IMR-90 (cell line): Measurements from ENCODE around the gene CBX3. TPM values are rescaled to one million over a fixed set of nuclear protein-coding genes. Genes with fewer than 3 reads are reported as not detected.

ENCODE experiments used
- ATAC-seq: fragments of 200-7000 bp; cut with Tn5 transposase; 2 replicates; pipeline ENCODE4 v1.9.1; 2020; ENCODE audit warnings: low read depth, mild to moderate bottlenecking, moderate library complexity
- BruUV-seq: library from RNA; stranded (reverse); fragments of 400-500 nt; replicated peaks from 2 replicates; lab custom pipeline; 2021; lab: Mats Ljungman, UMichigan
- CTCF ChIA-PET: fragments of 300-600 bp; formaldehyde crosslinking; extraction: SDS; loops from one replicate; lab custom pipeline; 2021; ENCODE audit warnings: antibody characterized with exemption; lab: Yijun Ruan, JAX
- POLR2A ChIA-PET: fragments of 300-600 bp; sonication (Branson Sonifier 250); formaldehyde crosslinking; loops from one replicate; lab custom pipeline; 2022; ENCODE audit warnings: antibody characterized with exemption; ENCODE audit not compliant: unreplicated experiment; lab: Charles Lee
- DNase-seq: peaks from one replicate; pipeline ENCODE4 v3.0.0; 2013
- H2AFZ ChIP-seq: replicated peaks from 2 replicates; pipeline ENCODE3; 2013; ENCODE audit warnings: low read length, mild to moderate bottlenecking; ENCODE audit not compliant: poor library complexity
- H2AK5ac ChIP-seq: 2 replicates; pipeline ENCODE4 v1.6.1; 2013; ENCODE audit warnings: low read depth, low read length, inconsistent platforms
- H2AK9ac ChIP-seq: replicated peaks from 2 replicates; pipeline ENCODE3; 2013; ENCODE audit warnings: mild to moderate bottlenecking, low read depth, low read length, moderate library complexity; ENCODE audit not compliant: poor library complexity
- H2BK120ac ChIP-seq: 2 replicates; pipeline ENCODE4 v1.6.1; 2013; ENCODE audit warnings: low read depth, low read length, inconsistent platforms
- H2BK15ac ChIP-seq: 3 replicates; pipeline ENCODE4 v1.6.1; 2013; ENCODE audit warnings: low read depth, low read length, inconsistent platforms
- H2BK20ac ChIP-seq: 2 replicates; pipeline ENCODE4 v1.6.1; 2013; ENCODE audit warnings: low read depth, mild to moderate bottlenecking, inconsistent platforms, low read length, moderate library complexity
- H2BK5ac ChIP-seq: 2 replicates; pipeline ENCODE4 v1.6.1; 2013; ENCODE audit warnings: mild to moderate bottlenecking, low read depth, low read length, inconsistent platforms; ENCODE audit not compliant: poor library complexity, severe bottlenecking
- H3K14ac ChIP-seq: replicated peaks from 2 replicates; pipeline ENCODE4 v1.6.1; 2013; ENCODE audit warnings: low read depth, low read length, inconsistent platforms
- H3K18ac ChIP-seq: 2 replicates; pipeline ENCODE4 v1.6.1; 2013; ENCODE audit warnings: low read depth, low read length, control low read depth
- H3K23ac ChIP-seq: 2 replicates; pipeline ENCODE4 v1.6.1; 2013; ENCODE audit warnings: low read depth, low read length, inconsistent platforms
- H3K27ac ChIP-seq: 2 replicates; pipeline ENCODE4 v1.5.1; 2013; ENCODE audit warnings: mild to moderate bottlenecking, control low read depth, low read length; ENCODE audit not compliant: insufficient read depth
- H3K27me3 ChIP-seq: 2 replicates; pipeline ENCODE4 v1.6.1; 2013; ENCODE audit warnings: low read length; ENCODE audit not compliant: control insufficient read depth, insufficient read depth
- H3K36me3 ChIP-seq: 2 replicates; pipeline ENCODE4 v1.6.1; 2013; ENCODE audit warnings: low read length, mixed read lengths; ENCODE audit not compliant: control insufficient read depth, insufficient read depth
- H3K4ac ChIP-seq: 2 replicates; pipeline ENCODE4 v1.6.1; 2013; ENCODE audit warnings: low read depth, low read length, inconsistent platforms
- H3K4me1 ChIP-seq: 2 replicates; pipeline ENCODE4 v1.6.1; 2013; ENCODE audit warnings: low read length, mixed read lengths; ENCODE audit not compliant: control insufficient read depth, insufficient read depth
- H3K4me2 ChIP-seq: 2 replicates; pipeline ENCODE4 v1.6.1; 2013; ENCODE audit warnings: low read depth, mild to moderate bottlenecking, control low read depth, low read length, moderate library complexity
- H3K4me3 ChIP-seq: 2 replicates; pipeline ENCODE4 v1.5.1; 2013; ENCODE audit warnings: low read depth, mild to moderate bottlenecking, control low read depth, low read length, moderate library complexity; ENCODE audit not compliant: insufficient read depth
- H3K56ac ChIP-seq: 2 replicates; pipeline ENCODE4 v1.6.1; 2013; ENCODE audit warnings: low read length, inconsistent platforms; ENCODE audit not compliant: insufficient read depth; ENCODE audit errors: extremely low read depth
- H3K79me1 ChIP-seq, 2 experiments: 2 replicates each; pipeline ENCODE4 v1.6.1; 2013; ENCODE audit warnings: low read length in 2 of 2, inconsistent platforms in 1 of 2, low read depth in 1 of 2
- H3K9ac ChIP-seq: 2 replicates; pipeline ENCODE4 v1.6.1; 2013; ENCODE audit warnings: low read depth, low read length, control low read depth
- H3K9me1 ChIP-seq: 2 replicates; pipeline ENCODE4 v1.6.1; 2013; ENCODE audit warnings: low read length, inconsistent platforms; ENCODE audit not compliant: insufficient read depth
- H3K9me3 ChIP-seq: 2 replicates; pipeline ENCODE4 v1.6.1; 2013; ENCODE audit warnings: low read length; ENCODE audit not compliant: control insufficient read depth, insufficient read depth
- H4K20me1 ChIP-seq: 2 replicates; pipeline ENCODE4 v1.6.1; 2013; ENCODE audit warnings: low read length, inconsistent platforms; ENCODE audit not compliant: insufficient read depth
- H4K5ac ChIP-seq: 2 replicates; pipeline ENCODE4 v1.6.1; 2013; ENCODE audit warnings: mild to moderate bottlenecking, low read depth, low read length, control low read depth
- H4K8ac ChIP-seq, 2 experiments: 2 replicates each; pipeline ENCODE4 v1.6.1; 2013; ENCODE audit warnings: low read depth in 2 of 2, low read length in 2 of 2, control low read depth in 1 of 2, inconsistent platforms in 1 of 2
- H4K91ac ChIP-seq: 2 replicates; pipeline ENCODE4 v1.6.1; 2013; ENCODE audit warnings: low read depth, low read length, inconsistent platforms; ENCODE audit not compliant: insufficient read depth
- BHLHE40 ChIP-seq: fragments of 150-350 bp; IDR thresholded peaks from 2 replicates; pipeline ENCODE4 v1.6.1; 2016; ENCODE audit warnings: mild to moderate bottlenecking, low read depth, low read length
- CEBPB ChIP-seq: IDR thresholded peaks from 2 replicates; pipeline ENCODE4 v1.6.1; 2012; ENCODE audit warnings: low read depth, low read length, improper control_type of control experiment
- CHD1 ChIP-seq: IDR thresholded peaks from 2 replicates; pipeline ENCODE4 v1.6.1; 2012; ENCODE audit warnings: low read depth, low read length, improper control_type of control experiment
- ELK1 ChIP-seq: fragments of 150-350 bp; IDR thresholded peaks from 2 replicates; pipeline ENCODE4 v1.6.1; 2016; ENCODE audit warnings: low read depth, mild to moderate bottlenecking, low read length, moderate library complexity, borderline replicate concordance
- FOS ChIP-seq: fragments of 150-350 bp; IDR thresholded peaks from 2 replicates; pipeline ENCODE4 v1.6.1; 2016; ENCODE audit warnings: low read depth, low read length
- MAFK ChIP-seq: IDR thresholded peaks from 2 replicates; pipeline ENCODE4 v1.6.1; 2012; ENCODE audit warnings: low read depth, low read length, improper control_type of control experiment
- MAZ ChIP-seq: IDR thresholded peaks from 2 replicates; pipeline ENCODE4 v1.6.1; 2012; ENCODE audit warnings: low read depth, mild to moderate bottlenecking, low read length, improper control_type of control experiment, moderate library complexity, borderline replicate concordance
- MXI1 ChIP-seq: IDR thresholded peaks from 2 replicates; pipeline ENCODE4 v1.6.1; 2012; ENCODE audit warnings: low read depth, mild to moderate bottlenecking, low read length, moderate library complexity, borderline replicate concordance
- NFE2L2 ChIP-seq: fragments of 150-350 bp; IDR thresholded peaks from 2 replicates; pipeline ENCODE4 v1.6.1; 2016; ENCODE audit warnings: low read depth, mild to moderate bottlenecking, low read length
- POLR2A ChIP-seq: IDR thresholded peaks from 2 replicates; pipeline ENCODE4 v1.6.1; 2012; ENCODE audit warnings: mild to moderate bottlenecking, low read depth, low read length
- RAD21 ChIP-seq: IDR thresholded peaks from 2 replicates; pipeline ENCODE4 v1.6.1; 2012; ENCODE audit warnings: low read length, improper control_type of control experiment
- RCOR1 ChIP-seq: IDR thresholded peaks from 2 replicates; pipeline ENCODE4 v1.6.1; 2012; ENCODE audit warnings: mild to moderate bottlenecking, low read length, improper control_type of control experiment; ENCODE audit not compliant: insufficient replicate concordance
- RFX5 ChIP-seq: IDR thresholded peaks from 2 replicates; pipeline ENCODE4 v1.8.0; 2012; ENCODE audit warnings: low read depth, mild to moderate bottlenecking, low read length, moderate library complexity
- SMC3 ChIP-seq: fragments of 150-350 bp; IDR thresholded peaks from 2 replicates; pipeline ENCODE4 v1.6.1; 2016; ENCODE audit warnings: low read depth, mild to moderate bottlenecking, antibody characterized with exemption, low read length, moderate library complexity
- WGBS, 2 experiments: methylation state at CpG; one replicate each; pipeline versions ENCODE4 v1.1.5 to v1.1.7; 2013; ENCODE audit warnings: missing lambda C conversion rate in 2 of 2; ENCODE audit not compliant: insufficient read length in 1 of 2; ENCODE audit errors: extremely low coverage in 2 of 2; 5-methylcytosine and 5-hydroxymethylcytosine counted together
- dilution Hi-C: fragments of 300-500 bp; cut with HindIII; formaldehyde crosslinking; loops from one replicate; pipeline ENCODE4 v1.14.3; 2018; ENCODE audit warnings: low sequenced_read_pairs; ENCODE audit not compliant: unreplicated experiment
- in situ Hi-C: fragments of 300-500 bp; cut with MboI; formaldehyde crosslinking; loops from 3 replicates; pipeline ENCODE4 v1.14.3; 2019; ENCODE audit warnings: low sequenced_read_pairs, inconsistent platforms, mixed read lengths
- intact Hi-C: fragments of 100-400 bp; cut with micrococcal nuclease; formaldehyde crosslinking; loops from 2 replicates; pipeline ENCODE4 v1.10.0; 2022
- polyA plus RNA-seq, 3 experiments: library from polyadenylated mRNA; depleted of rRNA; stranded (reverse); fragments of >200 nt; gene quantifications; 2 replicates each; pipeline ENCODE4 v1.2.3, GENCODE V29; 2012; ENCODE audit warnings: low replicate concordance in 1 of 3
- total RNA-seq: library from RNA; depleted of rRNA; stranded (reverse); fragments of >200 nt; gene quantifications from 2 replicates; pipeline ENCODE4 v1.2.3, GENCODE V29; 2012
- TF ChIP-seq, protein P1 (sequence below): fragments of 150-350 bp; IDR thresholded peaks from 2 replicates; pipeline ENCODE4 v1.6.1; 2017; ENCODE audit warnings: mild to moderate bottlenecking, antibody characterized with exemption, low read length, low read depth
- TF ChIP-seq, protein P2 (sequence below): conservative IDR thresholded peaks from 2 replicates; pipeline ENCODE4 v1.5.1; 2012; ENCODE audit warnings: mild to moderate bottlenecking, low read depth, low read length, improper control_type of control experiment

The CBX3 gene
- total and polyA plus RNA-seq, 2 of the 4 experiments (the other 2 are of a cell fraction): 38.2 to 76.5 TPM

- no CpG with 5 or more reads among the region's 2 CpGs for WGBS, 2 experiments
- BruUV-seq: no TSS peak
- intact Hi-C loops: no loop called here
Observed at GRCh38 chr7:26216049-26216448, 14.5 kb downstream of the CBX3 start.

More at GRCh38 chr7:26216049-26216448, 14.5 kb downstream of the CBX3 start:
- Histone ChIP-seq H3K9me3 (no peaks in the 10 kb centered on the region), H3K18ac (no peak overlapping the region), H3K27me3 (no peaks in the 10 kb centered on the region), H2AFZ (no peak overlapping the region), H3K4me2 (no peak overlapping the region), H3K27ac (no peak overlapping the region), H2BK20ac (no peak overlapping the region), H3K79me1 (no peaks in the 10 kb centered on the region; a peak in 1 of 4 replicates), H3K23ac (no peak overlapping the region), H2AK9ac (no peak overlapping the region), H3K9ac (no peak overlapping the region), H4K20me1 (no peaks in the 10 kb centered on the region), H2BK15ac (no peak overlapping the region), H3K9me1 (no peaks in the 10 kb centered on the region), H3K4ac (no peak overlapping the region), H2BK120ac (no peak overlapping the region), H2AK5ac (no peak overlapping the region), H3K4me1 (no peaks in the 10 kb centered on the region), H4K5ac (no peak overlapping the region), H3K4me3 (no peak overlapping the region), H3K36me3 (peaks cover 8% of the 10 kb centered on the region), H4K91ac (no peak overlapping the region), H2BK5ac (no peak overlapping the region), H3K56ac (no peak overlapping the region), H4K8ac (no peak overlapping the region), H3K14ac (no peak overlapping the region)
- ATAC-seq (0 out of 2 replicates have a peak, but pooled peaks have one; percentile 14), DNase-seq (no peak)
- in situ Hi-C loops (loop anchor here (25.0 kb wide), 2 partner anchors 446 to 646 kb away; partner anchors contain the start of gene SKAP2), dilution Hi-C loops (no loop called here)
- ChIA-PET CTCF (no interaction called here), POLR2A (no interaction called here)
- TF ChIP-seq MXI1 (no peak), RAD21 (no peak), MAZ (no peak), BHLHE40 (no peak), SMC3 (no peak), RCOR1 (no peak), MAFK (no peak), NFE2L2 (no peak), POLR2A (no peak), ELK1 (no peak), RFX5 (no peak), CHD1 (no peak), FOS (no peak), CEBPB (no peak)
- TF ChIP-seq, protein P1, sequence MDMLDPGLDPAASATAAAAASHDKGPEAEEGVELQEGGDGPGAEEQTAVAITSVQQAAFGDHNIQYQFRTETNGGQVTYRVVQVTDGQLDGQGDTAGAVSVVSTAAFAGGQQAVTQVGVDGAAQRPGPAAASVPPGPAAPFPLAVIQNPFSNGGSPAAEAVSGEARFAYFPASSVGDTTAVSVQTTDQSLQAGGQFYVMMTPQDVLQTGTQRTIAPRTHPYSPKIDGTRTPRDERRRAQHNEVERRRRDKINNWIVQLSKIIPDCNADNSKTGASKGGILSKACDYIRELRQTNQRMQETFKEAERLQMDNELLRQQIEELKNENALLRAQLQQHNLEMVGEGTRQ: no peak
- TF ChIP-seq, protein P2, sequence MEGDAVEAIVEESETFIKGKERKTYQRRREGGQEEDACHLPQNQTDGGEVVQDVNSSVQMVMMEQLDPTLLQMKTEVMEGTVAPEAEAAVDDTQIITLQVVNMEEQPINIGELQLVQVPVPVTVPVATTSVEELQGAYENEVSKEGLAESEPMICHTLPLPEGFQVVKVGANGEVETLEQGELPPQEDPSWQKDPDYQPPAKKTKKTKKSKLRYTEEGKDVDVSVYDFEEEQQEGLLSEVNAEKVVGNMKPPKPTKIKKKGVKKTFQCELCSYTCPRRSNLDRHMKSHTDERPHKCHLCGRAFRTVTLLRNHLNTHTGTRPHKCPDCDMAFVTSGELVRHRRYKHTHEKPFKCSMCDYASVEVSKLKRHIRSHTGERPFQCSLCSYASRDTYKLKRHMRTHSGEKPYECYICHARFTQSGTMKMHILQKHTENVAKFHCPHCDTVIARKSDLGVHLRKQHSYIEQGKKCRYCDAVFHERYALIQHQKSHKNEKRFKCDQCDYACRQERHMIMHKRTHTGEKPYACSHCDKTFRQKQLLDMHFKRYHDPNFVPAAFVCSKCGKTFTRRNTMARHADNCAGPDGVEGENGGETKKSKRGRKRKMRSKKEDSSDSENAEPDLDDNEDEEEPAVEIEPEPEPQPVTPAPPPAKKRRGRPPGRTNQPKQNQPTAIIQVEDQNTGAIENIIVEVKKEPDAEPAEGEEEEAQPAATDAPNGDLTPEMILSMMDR: no peak
